Suppressor macrophage treated with lipopolysaccharide for 4 hours (primary cell): ENCODE measurements around the gene EPGN.
A peak's percentile ranks its signal among the peaks of the same experiment; 100 is the strongest.
"Not testable (repeated sequence)": the region's sequence is repeated elsewhere in the genome, so short reads cannot be mapped to it uniquely, and the experiment has no call there.

Experiments used
- DNase-seq: peaks from one replicate; pipeline ENCODE4 v3.0.0-alpha.2; 2020

EPGN gene

GRCh38 chr4:74311696-74312313 is 3.5 kb downstream of the EPGN start:
- DNase-seq = peak; percentile 76

GRCh38 chr4:74314329-74314728 is 6.1 kb downstream of the EPGN start:
- no peak for DNase-seq

GRCh38 chr4:74314944-74315343 is 6.7 kb downstream of the EPGN start:
- no peak for DNase-seq

- DNase-seq = no peak
Measured at GRCh38 chr4:74315376-74315775, 7.1 kb downstream of the EPGN start.

- peak; percentile 21 for DNase-seq
Measured at GRCh38 chr4:74316397-74316796, 8.1 kb downstream of the EPGN start.

GRCh38 chr4:74317616-74318246 is 9.5 kb downstream of the EPGN start:
- peak; percentile 52 for DNase-seq

- no peak for DNase-seq
Measured at GRCh38 chr4:74318276-74318675, 10.0 kb downstream of the EPGN start.

- DNase-seq = no peak
Measured at GRCh38 chr4:74319470-74319869, 11.2 kb downstream of the EPGN start.

- peak; percentile 79 for DNase-seq
Measured at GRCh38 chr4:74320559-74321118, 12.4 kb downstream of the EPGN start.

- DNase-seq = no peak
Measured at GRCh38 chr4:74322301-74322700, 14.0 kb downstream of the EPGN start.

GRCh38 chr4:74323663-74324062 is 15.4 kb downstream of the EPGN start:
- no peak for DNase-seq

GRCh38 chr4:74324262-74324661 is 16.0 kb downstream of the EPGN start:
- no peak for DNase-seq

GRCh38 chr4:74325886-74326285 is 17.6 kb downstream of the EPGN start:
- no peak for DNase-seq

- peak; percentile 70 for DNase-seq
Measured at GRCh38 chr4:74327762-74328161, 19.5 kb downstream of the EPGN start.

- no peak for DNase-seq
Measured at GRCh38 chr4:74328501-74328900, 20.2 kb downstream of the EPGN start.

- no peak for DNase-seq
Measured at GRCh38 chr4:74329307-74329706, 21.0 kb downstream of the EPGN start.

GRCh38 chr4:74330295-74330750 is 22.1 kb downstream of the EPGN start:
- peak; percentile 26 for DNase-seq

- no peak for DNase-seq
Measured at GRCh38 chr4:74331252-74331651, 23.0 kb downstream of the EPGN start.

- DNase-seq = no peak
Measured at GRCh38 chr4:74331944-74332343, 23.7 kb downstream of the EPGN start.

- no peak for DNase-seq
Measured at GRCh38 chr4:74334636-74335035, 26.4 kb downstream of the EPGN start.

- DNase-seq = peak; percentile 57
Measured at GRCh38 chr4:74335341-74336021, 27.2 kb downstream of the EPGN start.

- peak; percentile 86 for DNase-seq
Measured at GRCh38 chr4:74338792-74339333, 30.6 kb downstream of the EPGN start.

GRCh38 chr4:74339501-74339900 is 31.2 kb downstream of the EPGN start:
- DNase-seq = no peak

GRCh38 chr4:74340421-74340820 is 32.2 kb downstream of the EPGN start:
- DNase-seq = not testable (repeated sequence)
